ENCODE data around the gene NRXN3.

The NRXN3 gene

DNA sequence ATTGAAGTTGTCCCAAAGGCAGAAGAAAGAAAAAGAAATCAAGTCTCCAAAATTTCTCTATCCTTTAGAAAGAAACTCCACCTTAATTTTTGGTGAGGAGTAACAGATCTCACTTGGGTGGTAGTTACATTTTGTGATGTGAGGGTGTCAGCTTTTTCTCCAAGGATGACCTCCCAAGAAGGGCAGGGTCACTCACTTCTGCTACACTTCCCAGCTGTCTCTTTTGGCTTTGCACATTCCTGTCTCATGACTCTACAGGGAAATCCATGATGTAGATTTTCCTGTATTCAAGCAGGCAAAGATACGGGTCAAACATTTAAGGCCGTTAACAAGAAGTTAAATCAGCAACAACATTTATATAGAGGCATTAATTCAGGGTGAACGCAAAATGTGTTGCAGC is 1016.4 kb downstream of the NRXN3 start:
- CTCF ChIA-PET: no interaction called here
- H3K27ac ChIP-seq (ENCODE audit: extremely low read depth, low read depth, low read length): no peak overlapping the region
- TF ChIP-seq ZNF211 (tag by site-specific recombination; IDR thresholded peaks at IDR 0.05; ENCODE audit: low read depth): no peak
- TF ChIP-seq ZNF366 (tag by site-specific recombination; conservative IDR thresholded peaks at IDR 0.05): no peak
- no peak for TF ChIP-seq ZNF513 (tag by site-specific recombination; IDR thresholded peaks at IDR 0.05)
- TF ChIP-seq ZNF26 (tag by site-specific recombination; IDR thresholded peaks at IDR 0.05): no peak
- no peak for TF ChIP-seq EGR2 (tag by site-specific recombination; IDR thresholded peaks at IDR 0.05; ENCODE audit: low read depth)
- TF ChIP-seq, protein P1, sequence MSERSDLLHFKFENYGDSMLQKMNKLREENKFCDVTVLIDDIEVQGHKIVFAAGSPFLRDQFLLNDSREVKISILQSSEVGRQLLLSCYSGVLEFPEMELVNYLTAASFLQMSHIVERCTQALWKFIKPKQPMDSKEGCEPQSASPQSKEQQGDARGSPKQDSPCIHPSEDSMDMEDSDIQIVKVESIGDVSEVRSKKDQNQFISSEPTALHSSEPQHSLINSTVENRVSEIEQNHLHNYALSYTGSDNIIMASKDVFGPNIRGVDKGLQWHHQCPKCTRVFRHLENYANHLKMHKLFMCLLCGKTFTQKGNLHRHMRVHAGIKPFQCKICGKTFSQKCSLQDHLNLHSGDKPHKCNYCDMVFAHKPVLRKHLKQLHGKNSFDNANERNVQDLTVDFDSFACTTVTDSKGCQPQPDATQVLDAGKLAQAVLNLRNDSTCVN (tag by site-specific recombination; optimal IDR thresholded peaks at IDR 0.05): no peak
- no peak for TF ChIP-seq ZSCAN16 (tag by site-specific recombination; IDR thresholded peaks at IDR 0.05)
- TF ChIP-seq ZNF600 (tag by site-specific recombination; IDR thresholded peaks at IDR 0.05): no peak
- no peak for TF ChIP-seq ZNF830 (tag by site-specific recombination; IDR thresholded peaks at IDR 0.05; ENCODE audit: low read depth)
- TF ChIP-seq ZNF138 (tag by site-specific recombination; IDR thresholded peaks at IDR 0.05; ENCODE audit: borderline replicate concordance): no peak

DNA sequence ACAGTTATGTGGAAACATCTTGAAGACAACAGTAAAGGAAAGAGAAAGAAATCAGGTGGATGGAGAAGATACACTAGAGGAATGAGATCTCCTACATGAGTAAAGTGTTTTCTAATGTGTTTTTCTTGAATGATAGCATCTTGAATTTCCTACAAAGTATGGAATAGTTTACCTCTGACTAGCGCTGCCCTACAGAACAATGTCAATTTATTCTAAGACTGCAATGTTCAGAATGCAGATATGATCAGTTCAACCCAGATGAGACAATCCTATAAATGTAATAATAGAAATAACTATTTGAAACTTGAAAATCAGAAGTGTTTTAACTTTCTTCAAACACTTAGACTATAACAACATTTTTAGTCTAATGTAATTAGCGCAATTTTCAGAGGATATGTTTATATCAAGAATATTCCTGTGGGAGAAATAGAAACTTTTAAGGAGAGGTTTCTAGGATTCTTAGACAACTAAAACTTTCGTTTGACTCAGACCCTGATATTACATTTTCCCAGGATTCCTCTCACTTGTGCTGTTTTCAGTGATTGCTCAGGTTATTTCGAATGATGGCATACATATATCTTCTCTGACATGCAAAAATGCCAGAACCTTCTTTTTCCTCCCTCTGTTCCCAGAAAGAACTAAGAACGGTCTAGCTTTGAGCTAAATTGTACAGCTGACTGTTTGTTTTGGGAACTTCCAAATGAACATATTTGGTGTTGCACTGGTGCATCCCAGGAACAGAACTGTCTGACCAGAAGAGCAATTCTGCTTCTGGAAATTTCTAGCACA is 1023.7 kb downstream of the NRXN3 start:
- H3K4me1 ChIP-seq (ENCODE audit: control insufficient read depth, insufficient read depth, low read length): no peaks in the 10 kb centered on the region
- H3K4me3 ChIP-seq (ENCODE audit: low read depth, low read length): no peak overlapping the region
- CTCF ChIA-PET: interaction anchor here (0.6 to 0.7 kb wide), 2 partner anchors 144 to 414 kb away, joined by 3 to 5 read pairs; no protein-coding TSS in a partner anchor
- TF ChIP-seq EGR2 (tag by site-specific recombination; IDR thresholded peaks at IDR 0.05; ENCODE audit: low read depth) (no peak), ZSCAN16 (tag by site-specific recombination; IDR thresholded peaks at IDR 0.05) (no peak), IKZF3 (tag by site-specific recombination; IDR thresholded peaks at IDR 0.05) (no peak), ZFP41 (tag by site-specific recombination; IDR thresholded peaks at IDR 0.05; ENCODE audit: borderline replicate concordance) (no peak), ZNF530 (tag by site-specific recombination; IDR thresholded peaks at IDR 0.05; ENCODE audit: low read depth) (no peak), ZNF596 (tag by site-specific recombination; IDR thresholded peaks at IDR 0.05) (no peak), KLF16 (tag by site-specific recombination; IDR thresholded peaks at IDR 0.05) (no peak), ZNF521 (tag by site-specific recombination; IDR thresholded peaks at IDR 0.05) (no peak), ZNF792 (tag by site-specific recombination; IDR thresholded peaks at IDR 0.05) (no peak), KLF8 (tag by site-specific recombination; IDR thresholded peaks at IDR 0.05) (no peak), ZNF335 (tag by site-specific recombination; conservative IDR thresholded peaks at IDR 0.05) (no peak), ZNF529 (tag by site-specific recombination; IDR thresholded peaks at IDR 0.05; ENCODE audit: insufficient replicate concordance) (no peak)
- H3K27ac ChIP-seq (ENCODE audit: extremely low read depth, low read depth, low read length): no peak overlapping the region
- H3K9me3 ChIP-seq (ENCODE audit: control insufficient read depth, insufficient read depth, low read depth, low read length): no peaks in the 10 kb centered on the region
- H3K36me3 ChIP-seq (ENCODE audit: control insufficient read depth in 2 of 2, insufficient read depth in 1 of 2, low read length in 2 of 2): no peaks in the 10 kb centered on the region
- POLR2A ChIA-PET: interaction anchor here (0.6 kb wide), 1 partner anchor 1445 kb away, joined by 3 read pairs; no protein-coding TSS in a partner anchor

More for the DNA sequence above, 1016.4 kb downstream of the NRXN3 start:
- Histone ChIP-seq H3K4me1 (ENCODE audit: control insufficient read depth, insufficient read depth, low read length) (no peaks in the 10 kb centered on the region), H3K9me3 (ENCODE audit: control insufficient read depth, insufficient read depth, low read depth, low read length) (no peaks in the 10 kb centered on the region), H3K36me3 (ENCODE audit: control insufficient read depth in 2 of 2, insufficient read depth in 1 of 2, low read length in 2 of 2) (no peaks in the 10 kb centered on the region), H3K4me3 (ENCODE audit: low read depth, low read length) (no peak overlapping the region)
- POLR2A ChIA-PET: no interaction called here
